Small intestine (tissue), 7 donors: ENCODE measurements around the gene EVC2. TPM values are rescaled to one million over a fixed set of nuclear protein-coding genes. Genes with fewer than 3 reads are reported as not detected.

Source experiments
- DNase-seq, 2 donors: peaks; one replicate each; pipeline versions ENCODE4 v3.0.0 to v3.0.0-alpha.2; 2013
- FAIRE-seq: peaks from 2 replicates; lab custom pipeline; 2012; peaks lifted over from hg19 to GRCh38; lab: Jason Lieb, UNC
- H3K27ac ChIP-seq, 3 donors: one replicate each; pipeline ENCODE4 v1.5.1; 2013; ENCODE audit warnings: low read length in 2 of 3, mild to moderate bottlenecking in 2 of 3, control low read depth in 1 of 3, inconsistent platforms in 1 of 3, low read depth in 1 of 3, moderate library complexity in 1 of 3
- H3K27me3 ChIP-seq, 3 donors: one replicate each; pipeline ENCODE4 v1.6.1; 2013; ENCODE audit warnings: low read length in 3 of 3, inconsistent platforms in 1 of 3; ENCODE audit not compliant: control insufficient read depth in 3 of 3, insufficient read depth in 3 of 3
- H3K36me3 ChIP-seq, 3 donors: one replicate each; pipeline ENCODE4 v1.6.1; 2013; ENCODE audit warnings: low read length in 3 of 3, inconsistent platforms in 1 of 3, low read depth in 1 of 3, mild to moderate bottlenecking in 1 of 3, moderate library complexity in 1 of 3; ENCODE audit not compliant: control insufficient read depth in 3 of 3, insufficient read depth in 2 of 3
- H3K4me1 ChIP-seq, 3 donors: one replicate each; pipeline ENCODE4 v1.6.1; 2013; ENCODE audit warnings: low read length in 2 of 3, inconsistent platforms in 1 of 3, low read depth in 1 of 3, mild to moderate bottlenecking in 1 of 3, moderate library complexity in 1 of 3; ENCODE audit not compliant: control insufficient read depth in 3 of 3, insufficient read depth in 2 of 3
- H3K4me3 ChIP-seq, 3 donors: one replicate each; pipeline ENCODE4 v1.5.1; 2013; ENCODE audit warnings: low read length in 3 of 3, control low read depth in 1 of 3, inconsistent platforms in 1 of 3, low read depth in 1 of 3, mild to moderate bottlenecking in 1 of 3, moderate library complexity in 1 of 3
- H3K9me3 ChIP-seq, 2 donors: one replicate each; pipeline ENCODE4 v1.6.1; 2013; ENCODE audit warnings: low read depth in 1 of 2, low read length in 1 of 2; ENCODE audit not compliant: control insufficient read depth in 2 of 2, insufficient read depth in 1 of 2
- WGBS, 3 donors: extraction: QIAGEN DNeasy Blood & Tissue Kit; methylation state at CpG; one replicate each; pipeline ENCODE4 v1.1.7; 2013; 5-methylcytosine and 5-hydroxymethylcytosine counted together
- polyA plus RNA-seq, 4 donors: library from polyadenylated mRNA; stranded (reverse) in 3 of 4; unstranded in 1 of 4; fragments of 200-250 nt in 3 of 4; fragments of 120-200 nt in 1 of 4; gene quantifications; one replicate each; pipeline versions ENCODE4 v1.2.1 to v1.2.3, GENCODE V29; 2013
- donor health status: healthy with polysubstance abuse.
- donor health status: control.
- donor health status: control.
- donor health status: Bipolar disorder and iron deficiency.
- donor health status: healthy.

EVC2 gene
- polyA plus RNA-seq, 4 donors = 0.27 to 1.3 (median 0.83) TPM; not detected in 1

- H3K27ac ChIP-seq = no peak overlapping the region
- peaks cover 2 to 45% (median 9%) of the 10 kb centered on the region in 3 donors for H3K27me3 ChIP-seq
- H3K4me3 ChIP-seq = no peak overlapping the region
- H3K9me3 ChIP-seq = peaks cover 0 to 7% of the 10 kb centered on the region in 2 donors
- no peak for DNase-seq
- no peaks in the 10 kb centered on the region for H3K36me3 ChIP-seq
- peaks cover 0 to 6% (median 0%) of the 10 kb centered on the region in 3 donors for H3K4me1 ChIP-seq
- FAIRE-seq = no peak
- WGBS, 3 donors = 77 to 83% (median 82%) methylated on average over 7 of the region's 7 CpGs
Measured at GRCh38 chr4:5712517-5712916, 4.2 kb upstream of the EVC2 start.

GRCh38 chr4:5711479-5712184, 3.3 kb upstream of the EVC2 start:
- Histone ChIP-seq H3K4me1 (peaks cover 0 to 6% (median 0%) of the 10 kb centered on the region in 3 donors), H3K27me3 (peaks cover 4 to 53% (median 9%) of the 10 kb centered on the region in 3 donors), H3K4me3 (peak overlapping the region in 2 of 3 donors; percentile 24 to 32), H3K9me3 (peaks cover 0 to 7% of the 10 kb centered on the region in 2 donors), H3K36me3 (no peaks in the 10 kb centered on the region), H3K27ac (no peak overlapping the region)
- WGBS, 3 donors = 17 to 28% (median 26%) methylated on average over 40 to 52 of the region's 52 CpGs
- FAIRE-seq (no peak), DNase-seq (peak in 1 of 2 donors; percentile 24)

GRCh38 chr4:5710961-5711478, 2.7 kb upstream of the EVC2 start, which contains the start of gene EVC:
Gene EVC, plus strand, starts transcription at chr4:5711201. Its CDS starts 180 bp downstream, at chr4:5711381.
- no peaks in the 10 kb centered on the region for H3K36me3 ChIP-seq
- H3K27ac ChIP-seq = peak within 1 kb of the TSS in 2 of 3 donors; percentile 40 to 46
- DNase-seq (peak in 1 of 2 donors; percentile 48), FAIRE-seq (no peak)
- H3K27me3 ChIP-seq = peaks cover 4 to 53% (median 9%) of the 10 kb centered on the region in 3 donors
- peak within 1 kb of the TSS in 2 of 3 donors; percentile 24 to 32 for H3K4me3 ChIP-seq
- WGBS, 3 donors = 1 to 4% (median 2%) methylated on average over 35 to 49 of the region's 49 CpGs
- H3K4me1 ChIP-seq = peaks cover 0 to 6% (median 0%) of the 10 kb centered on the region in 3 donors
- peaks cover 0 to 7% of the 10 kb centered on the region in 2 donors for H3K9me3 ChIP-seq

- Histone ChIP-seq H3K4me1 (peaks cover 0 to 6% (median 0%) of the 10 kb centered on the region in 3 donors), H3K27ac (peak overlapping the region in 2 of 3 donors; percentile 40 to 46), H3K36me3 (no peaks in the 10 kb centered on the region), H3K27me3 (peaks cover 4 to 53% (median 9%) of the 10 kb centered on the region in 3 donors), H3K4me3 (peak overlapping the region in 1 of 3 donors; percentile 31), H3K9me3 (peaks cover 0 to 6% of the 10 kb centered on the region in 2 donors)
- 13 to 17% (median 15%) methylated on average over 13 of the region's 13 CpGs for WGBS, 3 donors
- DNase-seq (no peak), FAIRE-seq (no peak)
Measured at GRCh38 chr4:5710065-5710960, 2.0 kb upstream of the EVC2 start.

GRCh38 chr4:5709207-5709575, 832 bp upstream of the EVC2 start:
- Histone ChIP-seq H3K4me3 (no peak overlapping the region), H3K4me1 (peaks cover 0 to 6% (median 0%) of the 10 kb centered on the region in 3 donors), H3K27me3 (peaks cover 4 to 53% (median 9%) of the 10 kb centered on the region in 3 donors), H3K36me3 (no peaks in the 10 kb centered on the region), H3K9me3 (peaks cover 0 to 2% of the 10 kb centered on the region in 2 donors), H3K27ac (no peak overlapping the region)
- no peak for DNase-seq
- WGBS, 3 donors = 63 to 67% (median 65%) methylated on average over 8 of the region's 8 CpGs
- no peak for FAIRE-seq

- H3K36me3 ChIP-seq = no peaks in the 10 kb centered on the region
- DNase-seq (peak in 1 of 2 donors; percentile 18), FAIRE-seq (no peak)
- peak overlapping the region in 2 of 3 donors; percentile 30 to 56 for H3K27ac ChIP-seq
- peak overlapping the region in 2 of 3 donors; percentile 37 to 47 for H3K4me3 ChIP-seq
- peaks cover 4 to 52% (median 9%) of the 10 kb centered on the region in 3 donors for H3K27me3 ChIP-seq
- H3K4me1 ChIP-seq = peaks cover 0 to 6% (median 0%) of the 10 kb centered on the region in 3 donors
- peaks cover 0 to 4% of the 10 kb centered on the region in 2 donors for H3K9me3 ChIP-seq
- WGBS, 3 donors = 3 to 12% (median 10%) methylated on average over 41 of the region's 41 CpGs
Measured at GRCh38 chr4:5707778-5708448, 446 bp downstream of the EVC2 start.

- Histone ChIP-seq H3K4me1 (peaks cover 0 to 6% (median 0%) of the 10 kb centered on the region in 3 donors), H3K27me3 (peaks cover 2 to 47% (median 9%) of the 10 kb centered on the region in 3 donors), H3K9me3 (peaks cover 0 to 4% of the 10 kb centered on the region in 2 donors), H3K27ac (no peak overlapping the region), H3K36me3 (no peaks in the 10 kb centered on the region), H3K4me3 (no peak overlapping the region)
- 50 to 55% (median 51%) methylated on average over 5 of the region's 5 CpGs for WGBS, 3 donors
- FAIRE-seq (no peak), DNase-seq (no peak)
Measured at GRCh38 chr4:5707366-5707765, 993 bp downstream of the EVC2 start.
